Mesendoderm (in vitro differentiated cells): ENCODE data around the gene KHK.

Source experiments
- DNase-seq: peaks from one replicate; pipeline ENCODE4 v3.0.0; 2013
- H2AK5ac ChIP-seq: 2 replicates; pipeline ENCODE4 v1.6.1; 2013; ENCODE audit warnings: low read length, inconsistent platforms
- H2BK120ac ChIP-seq: 2 replicates; pipeline ENCODE4 v1.6.1; 2013; ENCODE audit warnings: low read depth, mild to moderate bottlenecking, low read length, moderate library complexity, mixed read lengths
- H2BK15ac ChIP-seq: replicated peaks from 2 replicates; pipeline ENCODE4 v1.6.1; 2013; ENCODE audit warnings: low read depth, mild to moderate bottlenecking, moderate library complexity
- H2BK5ac ChIP-seq: 2 replicates; pipeline ENCODE4 v1.6.1; 2013; ENCODE audit warnings: low read length, inconsistent platforms
- H3K18ac ChIP-seq: 2 replicates; pipeline ENCODE4 v1.6.1; 2013; ENCODE audit warnings: mild to moderate bottlenecking, low read length, mixed read lengths
- H3K23ac ChIP-seq: one replicate; pipeline ENCODE4 v1.6.1; 2013; ENCODE audit warnings: low read length
- H3K27ac ChIP-seq: 2 replicates; pipeline ENCODE4 v1.5.1; 2013; ENCODE audit warnings: low read depth, mild to moderate bottlenecking, inconsistent platforms, low read length, moderate library complexity
- H3K27me3 ChIP-seq: 2 replicates; pipeline ENCODE4 v1.6.1; 2013; ENCODE audit warnings: low read length, control low read depth, mild to moderate bottlenecking, inconsistent platforms; ENCODE audit not compliant: insufficient read depth, poor library complexity
- H3K36me3 ChIP-seq: 2 replicates; pipeline ENCODE4 v1.6.1; 2013; ENCODE audit warnings: low read length, inconsistent platforms; ENCODE audit not compliant: control insufficient read depth, insufficient read depth
- H3K4ac ChIP-seq: one replicate; pipeline ENCODE4 v1.6.1; 2013; ENCODE audit warnings: low read depth, mild to moderate bottlenecking, low read length, moderate library complexity
- H3K4me1 ChIP-seq: 2 replicates; pipeline ENCODE4 v1.6.1; 2013; ENCODE audit warnings: low read depth, low read length, inconsistent platforms; ENCODE audit not compliant: control insufficient read depth
- H3K4me2 ChIP-seq: 2 replicates; pipeline ENCODE4 v1.6.1; 2013; ENCODE audit warnings: low read length
- H3K4me3 ChIP-seq: 2 replicates; pipeline ENCODE4 v1.5.1; 2013; ENCODE audit warnings: mild to moderate bottlenecking, low read length
- H3K56ac ChIP-seq: one replicate; pipeline ENCODE4 v1.6.1; 2013; ENCODE audit warnings: low read length
- H3K79me1 ChIP-seq: 2 replicates; pipeline ENCODE4 v1.6.1; 2013; ENCODE audit warnings: low read length, inconsistent platforms
- H3K79me2 ChIP-seq: 2 replicates; pipeline ENCODE4 v1.6.1; 2013; ENCODE audit warnings: mild to moderate bottlenecking, low read length; ENCODE audit not compliant: control insufficient read depth, insufficient read depth
- H3K9ac ChIP-seq: 2 replicates; pipeline ENCODE4 v1.6.1; 2013; ENCODE audit warnings: low read length, inconsistent platforms
- H4K5ac ChIP-seq: one replicate; pipeline ENCODE4 v1.6.1; 2013; ENCODE audit warnings: low read length
- H4K8ac ChIP-seq: one replicate; pipeline ENCODE4 v1.6.1; 2013; ENCODE audit warnings: low read depth, mild to moderate bottlenecking, control low read depth, low read length, moderate library complexity
- WGBS: extraction: QIAGEN DNeasy Blood & Tissue Kit; methylation state at CpG from one replicate; pipeline ENCODE4 v1.1.7; 2013; ENCODE audit warnings: low lambda C conversion rate, missing lambda C conversion rate; ENCODE audit not compliant: insufficient coverage; ENCODE audit errors: extremely low coverage; 5-methylcytosine and 5-hydroxymethylcytosine counted together

The KHK gene

DNA sequence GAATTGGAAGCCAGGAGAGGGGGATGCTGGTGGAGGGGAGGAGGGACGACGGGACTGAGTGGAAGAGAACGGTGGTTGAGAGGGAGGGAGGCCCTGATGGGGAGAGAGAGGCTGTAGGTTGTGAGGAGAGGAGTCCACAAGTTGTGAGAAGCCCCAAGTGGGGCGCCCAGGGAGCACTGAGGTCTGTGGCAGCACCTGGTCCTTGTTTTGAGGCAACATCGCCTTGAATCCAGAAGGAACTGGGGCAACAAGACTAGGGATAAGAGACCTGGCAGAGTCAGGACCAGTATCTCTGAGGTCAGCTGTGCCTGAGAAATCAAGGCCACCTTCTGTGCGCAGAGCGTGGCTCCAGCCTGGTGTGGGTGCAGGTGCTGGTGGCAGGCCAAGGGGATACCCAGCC, 51.5 kb downstream of the KHK start:
- no peak overlapping the region for H3K9ac ChIP-seq
- no peak overlapping the region for H4K5ac ChIP-seq
- no peak overlapping the region for H4K8ac ChIP-seq
- no peak overlapping the region for H2AK5ac ChIP-seq
- H3K79me1 ChIP-seq = peaks cover 4% of the 10 kb centered on the region
- DNase-seq = no peak
- H2BK15ac ChIP-seq = no peak overlapping the region
- H3K36me3 ChIP-seq = no peaks in the 10 kb centered on the region
- H3K79me2 ChIP-seq = peaks cover 7% of the 10 kb centered on the region
- H3K4ac ChIP-seq = no peak overlapping the region
- H3K4me1 ChIP-seq = peaks cover 4% of the 10 kb centered on the region
- H2BK5ac ChIP-seq = no peak overlapping the region
- WGBS = no CpG with 5 or more reads among the region's 7 CpGs
- no peaks in the 10 kb centered on the region for H3K27me3 ChIP-seq
- H3K27ac ChIP-seq = no peak overlapping the region
- no peak overlapping the region for H2BK120ac ChIP-seq
- no peak overlapping the region for H3K4me2 ChIP-seq
- H3K23ac ChIP-seq = no peak overlapping the region
- no peak overlapping the region for H3K18ac ChIP-seq
- H3K4me3 ChIP-seq = no peak overlapping the region
- no peak overlapping the region for H3K56ac ChIP-seq

DNA sequence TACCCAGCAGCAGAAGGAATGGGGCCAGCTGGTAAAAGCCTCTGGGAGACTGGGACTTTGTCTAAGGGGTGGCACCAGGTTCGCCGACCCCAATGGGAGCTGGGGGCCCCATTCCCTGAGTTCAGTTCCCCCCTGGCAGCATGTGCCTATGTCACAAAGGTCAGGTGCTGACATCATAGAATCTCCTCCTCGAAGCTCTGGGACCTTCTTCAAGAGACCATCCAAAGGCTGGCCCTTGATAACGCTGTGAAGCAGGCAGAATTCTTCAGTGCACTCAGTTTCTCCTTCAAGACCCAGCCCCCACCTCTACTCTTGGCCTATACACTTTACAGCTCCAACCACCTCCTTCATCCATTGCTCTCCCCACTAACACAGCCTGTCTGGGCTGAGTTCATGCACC, 52.7 kb downstream of the KHK start, which contains the start of gene PRR30:
Gene PRR30, minus strand, starts transcription at position 101 of the 400 bp plus-strand sequence. CDS start 1,081 bp downstream, outside the sequence.
- Histone ChIP-seq H3K23ac (no peak within 1 kb of the TSS), H3K4ac (no peak within 1 kb of the TSS), H3K4me2 (no peak within 1 kb of the TSS), H3K9ac (no peak within 1 kb of the TSS), H2BK5ac (no peak within 1 kb of the TSS), H3K79me2 (no peaks in the 10 kb centered on the region), H4K5ac (no peak within 1 kb of the TSS), H2BK15ac (no peak within 1 kb of the TSS), H2BK120ac (no peak within 1 kb of the TSS), H3K79me1 (no peaks in the 10 kb centered on the region), H3K27ac (no peak within 1 kb of the TSS), H2AK5ac (no peak within 1 kb of the TSS), H3K56ac (no peak within 1 kb of the TSS), H4K8ac (no peak within 1 kb of the TSS), H3K36me3 (no peaks in the 10 kb centered on the region), H3K27me3 (no peaks in the 10 kb centered on the region), H3K18ac (no peak within 1 kb of the TSS), H3K4me3 (no peak within 1 kb of the TSS), H3K4me1 (no peaks in the 10 kb centered on the region)
- no peak for DNase-seq
- WGBS = no CpG with 5 or more reads among the region's 4 CpGs

DNA sequence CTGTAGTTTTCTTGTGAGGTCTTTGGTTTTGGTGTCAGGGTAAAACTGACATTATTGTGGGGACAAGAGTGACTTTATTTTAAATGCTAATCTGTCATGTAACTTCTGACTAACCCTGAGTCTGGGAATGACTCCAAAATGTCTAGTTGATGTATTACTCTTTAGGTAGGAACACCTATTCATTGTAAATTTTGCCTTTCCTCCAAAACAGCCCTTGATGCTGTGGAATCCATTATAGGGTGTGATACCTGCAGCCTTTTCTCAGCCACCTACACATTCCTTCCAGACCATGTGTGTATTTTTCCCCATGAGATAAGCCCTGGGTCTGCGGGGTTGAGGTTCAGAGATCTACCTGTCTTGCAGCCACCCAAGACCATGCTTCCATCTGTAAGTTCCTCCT, 56.7 kb downstream of the KHK start:
- Histone ChIP-seq H2BK15ac (no peak overlapping the region), H3K36me3 (no peaks in the 10 kb centered on the region), H3K27me3 (no peaks in the 10 kb centered on the region), H4K5ac (no peak overlapping the region), H3K9ac (no peak overlapping the region), H3K27ac (no peak overlapping the region), H3K56ac (no peak overlapping the region), H3K79me2 (no peaks in the 10 kb centered on the region), H2BK5ac (no peak overlapping the region), H2AK5ac (no peak overlapping the region), H3K79me1 (no peaks in the 10 kb centered on the region), H4K8ac (no peak overlapping the region), H3K4me1 (no peaks in the 10 kb centered on the region), H3K4me2 (no peak overlapping the region), H3K23ac (no peak overlapping the region), H3K18ac (no peak overlapping the region), H3K4ac (no peak overlapping the region), H3K4me3 (no peak overlapping the region), H2BK120ac (no peak overlapping the region)
- DNase-seq = no peak
- WGBS = no CpG with 5 or more reads among the region's 1 CpG

DNA sequence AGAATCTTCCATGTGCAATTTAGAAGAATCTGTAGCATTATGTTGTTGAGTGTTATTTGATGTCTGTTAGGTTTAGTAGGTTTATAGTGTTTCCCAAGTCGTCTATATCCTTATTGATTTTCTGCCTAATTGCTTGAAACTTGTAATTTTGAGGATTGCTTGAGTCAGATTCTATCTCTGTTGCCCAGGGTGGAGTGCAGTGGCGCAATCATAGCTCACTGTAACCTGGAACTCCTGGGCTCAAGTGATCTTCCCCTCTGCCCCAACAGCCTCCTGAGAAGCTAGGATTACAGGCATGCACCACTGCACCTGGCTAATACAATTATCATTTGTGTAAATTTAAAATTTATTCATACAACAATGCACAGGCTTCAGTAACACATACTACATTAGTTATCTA, 59.1 kb downstream of the KHK start:
- Histone ChIP-seq H3K27ac (no peak overlapping the region), H2BK120ac (no peak overlapping the region), H4K8ac (no peak overlapping the region), H3K4me2 (no peak overlapping the region), H3K18ac (no peak overlapping the region), H3K4me3 (no peak overlapping the region), H3K79me1 (no peaks in the 10 kb centered on the region), H3K36me3 (no peaks in the 10 kb centered on the region), H3K23ac (no peak overlapping the region), H2AK5ac (no peak overlapping the region), H3K56ac (no peak overlapping the region), H2BK5ac (no peak overlapping the region), H3K27me3 (no peaks in the 10 kb centered on the region), H3K4me1 (no peaks in the 10 kb centered on the region), H3K4ac (no peak overlapping the region), H4K5ac (no peak overlapping the region), H3K79me2 (no peaks in the 10 kb centered on the region), H2BK15ac (no peak overlapping the region), H3K9ac (no peak overlapping the region)
- no peak for DNase-seq
- no CpG with 5 or more reads among the region's 2 CpGs for WGBS

DNA sequence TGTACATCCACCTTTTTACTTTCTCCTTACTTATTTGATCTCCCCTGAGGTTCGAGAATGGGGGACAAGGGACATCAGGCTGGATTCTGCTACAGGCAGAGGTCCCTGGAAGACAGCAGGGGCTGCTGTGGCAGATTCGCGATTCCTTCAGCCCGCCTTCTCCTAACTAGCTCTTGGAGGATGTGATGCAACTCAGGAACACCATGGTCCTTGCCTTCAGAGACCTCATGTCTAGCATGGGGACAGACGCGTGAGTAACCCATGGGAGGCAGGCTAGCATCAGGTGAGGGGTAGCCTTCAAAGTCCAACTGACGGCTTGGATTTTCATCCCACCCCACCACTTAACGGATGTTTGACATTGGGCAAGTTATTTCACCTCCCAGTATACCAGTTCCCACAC, 61.4 kb downstream of the KHK start:
- Histone ChIP-seq H3K79me1 (no peaks in the 10 kb centered on the region), H3K18ac (no peak overlapping the region), H3K4me1 (no peaks in the 10 kb centered on the region), H3K4me2 (no peak overlapping the region), H3K56ac (no peak overlapping the region), H3K27me3 (no peaks in the 10 kb centered on the region), H3K79me2 (no peaks in the 10 kb centered on the region), H2BK15ac (no peak overlapping the region), H3K4me3 (no peak overlapping the region), H3K36me3 (no peaks in the 10 kb centered on the region), H2AK5ac (no peak overlapping the region), H4K5ac (no peak overlapping the region), H3K27ac (no peak overlapping the region), H2BK120ac (no peak overlapping the region), H3K9ac (no peak overlapping the region), H4K8ac (no peak overlapping the region), H2BK5ac (no peak overlapping the region), H3K4ac (no peak overlapping the region), H3K23ac (no peak overlapping the region)
- DNase-seq = no peak
- no CpG with 5 or more reads among the region's 8 CpGs for WGBS

DNA sequence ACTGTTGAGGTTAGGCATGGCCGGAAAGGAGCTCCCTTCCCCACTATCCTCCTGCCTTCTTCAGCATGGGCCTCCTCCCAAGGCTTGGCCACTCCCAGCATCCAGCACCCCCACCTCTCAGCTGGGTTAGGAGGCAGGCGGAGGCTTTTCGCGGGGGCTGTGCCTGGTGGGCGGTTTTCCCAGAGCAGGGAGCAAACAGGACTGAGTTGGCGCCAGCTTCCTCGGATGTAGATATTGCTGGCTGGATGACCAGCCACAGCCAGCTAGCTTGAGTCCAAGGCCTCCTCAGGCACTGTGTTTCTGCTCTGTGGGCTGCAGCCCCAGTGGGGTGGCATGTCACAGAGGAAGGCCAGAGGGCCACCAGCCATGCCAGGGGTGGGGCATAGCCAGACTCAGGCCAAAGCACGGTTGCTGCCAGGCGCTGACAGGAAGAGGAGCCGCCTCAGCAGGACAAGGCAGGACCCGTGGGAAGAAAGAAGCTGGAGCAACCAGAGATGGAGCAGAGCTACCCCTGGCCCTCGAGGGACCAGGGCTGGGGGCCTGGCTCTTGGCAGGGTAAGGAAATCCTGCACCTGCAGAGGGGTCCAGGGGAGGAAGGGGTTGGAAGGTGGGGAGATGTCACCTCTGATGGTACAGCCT, 62.3 kb downstream of the KHK start, which contains the start of gene TCF23:
Gene TCF23, plus strand, starts transcription at position 204 of the 639 bp plus-strand sequence. Its CDS starts 130 bp downstream, at position 334.
- no peaks in the 10 kb centered on the region for H3K79me2 ChIP-seq
- no peak within 1 kb of the TSS for H2AK5ac ChIP-seq
- H4K5ac ChIP-seq = no peak within 1 kb of the TSS
- H3K36me3 ChIP-seq = no peaks in the 10 kb centered on the region
- H3K27ac ChIP-seq = no peak within 1 kb of the TSS
- WGBS = no CpG with 5 or more reads among the region's 12 CpGs
- no peak within 1 kb of the TSS for H3K18ac ChIP-seq
- H3K9ac ChIP-seq = no peak within 1 kb of the TSS
- H3K23ac ChIP-seq = no peak within 1 kb of the TSS
- H3K56ac ChIP-seq = no peak within 1 kb of the TSS
- no peaks in the 10 kb centered on the region for H3K27me3 ChIP-seq
- no peak within 1 kb of the TSS for H2BK5ac ChIP-seq
- no peak within 1 kb of the TSS for H3K4ac ChIP-seq
- H3K4me1 ChIP-seq = no peaks in the 10 kb centered on the region
- DNase-seq = no peak
- no peak within 1 kb of the TSS for H3K4me2 ChIP-seq
- H3K4me3 ChIP-seq = no peak within 1 kb of the TSS
- no peaks in the 10 kb centered on the region for H3K79me1 ChIP-seq
- no peak within 1 kb of the TSS for H2BK120ac ChIP-seq
- H2BK15ac ChIP-seq = no peak within 1 kb of the TSS
- no peak within 1 kb of the TSS for H4K8ac ChIP-seq
